ENCODE data around the gene DCTN3.

- TF ChIP-seq CTCF (IDR thresholded peaks at IDR 0.05) (no peak), POLR2AphosphoS5 (IDR thresholded peaks at IDR 0.05) (no peak)
Measured at GRCh38 chr9:34663303-34663605, 43.0 kb upstream of the DCTN3 start.
